HL-60 (cell line): ENCODE results near the gene THAP3.
"Not testable (repeated sequence)": the region's sequence is repeated elsewhere in the genome, so short reads cannot be mapped to it uniquely, and the experiment has no call there.

ENCODE experiments used
- DNase-seq, 2 experiments: peaks; one replicate each; pipeline ENCODE4 v3.0.0-alpha.2; 2010 to 2020; ENCODE audit warnings: low read depth in 1 of 2, low spot score in 1 of 2
- H3K27ac ChIP-seq: fragments of 250-450 bp; sonication (Bioruptor Pico); replicated peaks from 2 replicates; pipeline ENCODE4 v1.5.1; 2020; ENCODE audit warnings: mild to moderate bottlenecking, moderate library complexity
- H3K27me3 ChIP-seq: fragments of 250-450 bp; sonication (Bioruptor Pico); 2 replicates; pipeline ENCODE4 v1.5.1; 2021; ENCODE audit warnings: mild to moderate bottlenecking, moderate library complexity; ENCODE audit not compliant: insufficient read depth, poor library complexity, severe bottlenecking
- H3K4me3 ChIP-seq: replicated peaks from 2 replicates; pipeline ENCODE4 v1.5.1; 2011; ENCODE audit warnings: mild to moderate bottlenecking, control low read depth, low read length; ENCODE audit not compliant: insufficient read depth
- GABPA ChIP-seq: IDR thresholded peaks from 2 replicates; pipeline ENCODE4 v1.6.1; 2012; ENCODE audit warnings: low read depth
- POLR2AphosphoS5 ChIP-seq: IDR thresholded peaks from 2 replicates; pipeline ENCODE4 v1.6.1; 2012; ENCODE audit warnings: low read depth
- SPI1 ChIP-seq: IDR thresholded peaks from 2 replicates; pipeline ENCODE4 v1.6.1; 2012; ENCODE audit warnings: low read depth, mild to moderate bottlenecking, borderline replicate concordance
- TF ChIP-seq, protein P1 (sequence below): IDR thresholded peaks from one replicate; pipeline ENCODE4 v1.5.1; 2011; ENCODE audit warnings: low read length, control low read depth, inconsistent platforms; ENCODE audit not compliant: insufficient read depth
- TF ChIP-seq, protein P2 (sequence below): IDR thresholded peaks from 2 replicates; pipeline ENCODE4 v1.6.1; 2012; ENCODE audit warnings: low read depth; ENCODE audit not compliant: insufficient replicate concordance

The THAP3 gene

DNA sequence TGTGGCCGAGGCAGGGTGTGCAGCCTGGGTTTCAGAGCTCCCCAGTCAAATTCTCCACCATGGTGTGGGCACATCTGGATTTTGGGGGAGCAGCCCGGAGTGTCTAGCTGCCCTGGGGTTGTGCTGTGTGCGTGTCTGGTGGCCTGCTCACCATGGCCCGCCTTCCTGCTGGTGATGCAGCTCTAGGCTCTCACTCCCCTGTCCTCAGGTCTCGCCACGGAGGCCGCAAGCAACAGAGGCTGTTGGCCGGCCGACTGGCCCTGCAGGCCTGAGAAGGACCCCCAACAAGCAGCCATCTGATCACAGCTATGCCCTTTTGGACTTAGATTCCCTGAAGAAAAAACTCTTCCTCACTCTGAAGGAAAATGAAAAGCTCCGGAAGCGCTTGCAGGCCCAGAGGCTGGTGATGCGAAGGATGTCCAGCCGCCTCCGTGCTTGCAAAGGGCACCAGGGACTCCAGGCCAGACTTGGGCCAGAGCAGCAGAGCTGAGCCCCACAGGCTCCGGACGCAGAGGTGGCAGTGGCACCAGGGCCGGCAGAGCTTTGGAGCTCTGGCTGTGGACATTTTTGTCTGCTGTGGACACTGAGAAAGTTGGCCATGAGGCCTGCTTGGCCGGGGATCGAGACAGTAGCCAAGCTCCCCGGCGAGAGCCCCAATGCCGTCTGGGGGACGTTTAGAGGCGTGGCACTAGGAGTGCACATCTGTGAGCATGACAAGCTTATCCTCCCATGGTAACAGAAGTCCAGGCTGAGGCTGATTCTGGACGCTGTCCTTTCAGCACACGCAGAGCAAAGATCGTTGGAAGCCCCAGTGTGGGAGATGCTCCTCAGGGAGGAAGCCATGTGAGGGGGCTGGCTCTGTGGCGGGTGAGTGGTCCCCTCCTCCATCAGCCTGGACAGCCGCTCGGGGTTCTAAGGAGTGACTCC, 8.2 kb downstream of the THAP3 start:
- H3K27me3 ChIP-seq, result no peaks in the 10 kb centered on the region
- H3K4me3 ChIP-seq, result no peak overlapping the region
- DNase-seq, result no peak
- no peak overlapping the region for H3K27ac ChIP-seq
- TF ChIP-seq POLR2AphosphoS5, result peak; percentile 50; the same call in 1 of the 2 replicates
- TF ChIP-seq GABPA, result no peak

DNA sequence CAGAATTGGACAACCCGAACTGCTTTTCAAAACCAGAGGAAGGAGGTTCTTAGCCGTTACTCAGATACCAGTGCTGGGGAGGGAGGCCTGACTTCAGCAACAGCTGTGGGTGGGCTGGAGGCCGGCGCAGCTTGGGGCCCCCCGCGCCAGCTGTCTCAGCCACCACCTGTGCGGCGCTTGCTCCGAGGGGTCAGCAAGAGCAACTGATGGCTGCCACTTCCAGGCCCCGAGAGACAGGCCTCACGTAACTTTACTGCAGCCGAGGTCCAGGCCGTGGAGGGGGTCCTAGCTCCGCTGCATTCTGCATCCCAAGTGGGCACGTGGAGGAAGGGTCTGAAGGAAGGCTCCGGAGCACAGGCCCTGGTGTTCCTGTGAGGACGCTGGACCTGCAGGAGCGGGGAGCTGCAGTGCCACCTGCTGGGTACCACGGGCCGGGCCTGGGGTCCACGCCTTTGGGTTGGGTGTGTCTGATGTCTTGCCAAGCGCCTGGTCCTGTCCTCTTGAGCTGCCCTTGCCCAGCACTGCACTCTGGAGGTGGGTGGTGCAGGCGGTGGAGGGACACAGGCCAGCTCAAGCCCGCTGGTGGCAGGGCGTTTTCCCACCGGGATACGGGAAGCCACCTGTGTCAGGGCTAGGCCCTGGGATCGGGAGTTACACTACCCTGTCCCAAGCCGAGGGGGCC, 9.8 kb downstream of the THAP3 start:
- TF ChIP-seq, protein P1, sequence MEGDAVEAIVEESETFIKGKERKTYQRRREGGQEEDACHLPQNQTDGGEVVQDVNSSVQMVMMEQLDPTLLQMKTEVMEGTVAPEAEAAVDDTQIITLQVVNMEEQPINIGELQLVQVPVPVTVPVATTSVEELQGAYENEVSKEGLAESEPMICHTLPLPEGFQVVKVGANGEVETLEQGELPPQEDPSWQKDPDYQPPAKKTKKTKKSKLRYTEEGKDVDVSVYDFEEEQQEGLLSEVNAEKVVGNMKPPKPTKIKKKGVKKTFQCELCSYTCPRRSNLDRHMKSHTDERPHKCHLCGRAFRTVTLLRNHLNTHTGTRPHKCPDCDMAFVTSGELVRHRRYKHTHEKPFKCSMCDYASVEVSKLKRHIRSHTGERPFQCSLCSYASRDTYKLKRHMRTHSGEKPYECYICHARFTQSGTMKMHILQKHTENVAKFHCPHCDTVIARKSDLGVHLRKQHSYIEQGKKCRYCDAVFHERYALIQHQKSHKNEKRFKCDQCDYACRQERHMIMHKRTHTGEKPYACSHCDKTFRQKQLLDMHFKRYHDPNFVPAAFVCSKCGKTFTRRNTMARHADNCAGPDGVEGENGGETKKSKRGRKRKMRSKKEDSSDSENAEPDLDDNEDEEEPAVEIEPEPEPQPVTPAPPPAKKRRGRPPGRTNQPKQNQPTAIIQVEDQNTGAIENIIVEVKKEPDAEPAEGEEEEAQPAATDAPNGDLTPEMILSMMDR, result peak; percentile 1
- TF ChIP-seq POLR2AphosphoS5 (peak; percentile 26; the same call in 1 of the 2 replicates), GABPA (no peak)
- Histone ChIP-seq H3K4me3 (no peak overlapping the region), H3K27ac (no peak overlapping the region), H3K27me3 (no peaks in the 10 kb centered on the region)
- peak in 1 of 2 experiments; percentile 53 for DNase-seq

DNA sequence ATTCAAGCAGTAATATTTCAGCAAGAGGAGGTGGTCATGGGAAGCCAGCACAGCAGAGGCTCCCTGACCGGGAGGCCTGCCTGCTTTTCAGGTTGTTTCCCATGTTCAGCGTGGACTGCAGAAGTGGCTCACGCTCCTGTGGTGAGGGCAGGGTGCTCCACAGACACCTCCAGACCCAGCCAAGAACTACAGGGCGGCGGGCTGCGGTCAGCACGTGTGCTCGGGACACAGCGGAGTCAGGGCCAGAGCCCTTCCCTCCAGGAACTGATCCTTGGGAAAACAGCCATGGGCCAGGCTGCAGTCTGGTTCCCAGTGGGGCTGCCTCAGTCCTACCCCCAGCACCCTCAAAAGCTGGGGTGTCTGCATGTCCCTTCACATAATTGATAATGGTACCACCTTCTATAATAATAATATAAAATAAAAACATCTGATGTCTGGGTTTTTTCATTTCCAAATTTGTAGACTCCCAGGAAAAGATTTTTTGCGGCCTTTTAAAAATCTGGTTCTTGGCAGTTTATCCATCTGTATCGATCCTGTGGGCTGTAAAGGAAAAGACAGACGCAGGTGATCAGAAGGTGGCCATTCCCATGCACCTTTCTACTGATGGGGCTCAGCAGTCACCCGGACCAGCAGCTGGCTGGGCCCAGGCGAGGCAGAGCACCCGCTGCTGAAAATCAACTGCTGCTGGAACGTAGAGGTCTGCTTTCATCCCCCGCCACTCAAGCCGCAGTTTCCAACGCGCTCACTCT, 10.7 kb downstream of the THAP3 start:
- H3K27ac ChIP-seq, result no peak overlapping the region
- DNase-seq, result no peak
- no peaks in the 10 kb centered on the region for H3K27me3 ChIP-seq
- TF ChIP-seq SPI1 (no peak), POLR2AphosphoS5 (no peak; the same call in 1 of the 2 replicates), GABPA (no peak)
- TF ChIP-seq, protein P1, result no peak
- TF ChIP-seq, protein P2, sequence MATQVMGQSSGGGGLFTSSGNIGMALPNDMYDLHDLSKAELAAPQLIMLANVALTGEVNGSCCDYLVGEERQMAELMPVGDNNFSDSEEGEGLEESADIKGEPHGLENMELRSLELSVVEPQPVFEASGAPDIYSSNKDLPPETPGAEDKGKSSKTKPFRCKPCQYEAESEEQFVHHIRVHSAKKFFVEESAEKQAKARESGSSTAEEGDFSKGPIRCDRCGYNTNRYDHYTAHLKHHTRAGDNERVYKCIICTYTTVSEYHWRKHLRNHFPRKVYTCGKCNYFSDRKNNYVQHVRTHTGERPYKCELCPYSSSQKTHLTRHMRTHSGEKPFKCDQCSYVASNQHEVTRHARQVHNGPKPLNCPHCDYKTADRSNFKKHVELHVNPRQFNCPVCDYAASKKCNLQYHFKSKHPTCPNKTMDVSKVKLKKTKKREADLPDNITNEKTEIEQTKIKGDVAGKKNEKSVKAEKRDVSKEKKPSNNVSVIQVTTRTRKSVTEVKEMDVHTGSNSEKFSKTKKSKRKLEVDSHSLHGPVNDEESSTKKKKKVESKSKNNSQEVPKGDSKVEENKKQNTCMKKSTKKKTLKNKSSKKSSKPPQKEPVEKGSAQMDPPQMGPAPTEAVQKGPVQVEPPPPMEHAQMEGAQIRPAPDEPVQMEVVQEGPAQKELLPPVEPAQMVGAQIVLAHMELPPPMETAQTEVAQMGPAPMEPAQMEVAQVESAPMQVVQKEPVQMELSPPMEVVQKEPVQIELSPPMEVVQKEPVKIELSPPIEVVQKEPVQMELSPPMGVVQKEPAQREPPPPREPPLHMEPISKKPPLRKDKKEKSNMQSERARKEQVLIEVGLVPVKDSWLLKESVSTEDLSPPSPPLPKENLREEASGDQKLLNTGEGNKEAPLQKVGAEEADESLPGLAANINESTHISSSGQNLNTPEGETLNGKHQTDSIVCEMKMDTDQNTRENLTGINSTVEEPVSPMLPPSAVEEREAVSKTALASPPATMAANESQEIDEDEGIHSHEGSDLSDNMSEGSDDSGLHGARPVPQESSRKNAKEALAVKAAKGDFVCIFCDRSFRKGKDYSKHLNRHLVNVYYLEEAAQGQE, result no peak
- no peak overlapping the region for H3K4me3 ChIP-seq

DNA sequence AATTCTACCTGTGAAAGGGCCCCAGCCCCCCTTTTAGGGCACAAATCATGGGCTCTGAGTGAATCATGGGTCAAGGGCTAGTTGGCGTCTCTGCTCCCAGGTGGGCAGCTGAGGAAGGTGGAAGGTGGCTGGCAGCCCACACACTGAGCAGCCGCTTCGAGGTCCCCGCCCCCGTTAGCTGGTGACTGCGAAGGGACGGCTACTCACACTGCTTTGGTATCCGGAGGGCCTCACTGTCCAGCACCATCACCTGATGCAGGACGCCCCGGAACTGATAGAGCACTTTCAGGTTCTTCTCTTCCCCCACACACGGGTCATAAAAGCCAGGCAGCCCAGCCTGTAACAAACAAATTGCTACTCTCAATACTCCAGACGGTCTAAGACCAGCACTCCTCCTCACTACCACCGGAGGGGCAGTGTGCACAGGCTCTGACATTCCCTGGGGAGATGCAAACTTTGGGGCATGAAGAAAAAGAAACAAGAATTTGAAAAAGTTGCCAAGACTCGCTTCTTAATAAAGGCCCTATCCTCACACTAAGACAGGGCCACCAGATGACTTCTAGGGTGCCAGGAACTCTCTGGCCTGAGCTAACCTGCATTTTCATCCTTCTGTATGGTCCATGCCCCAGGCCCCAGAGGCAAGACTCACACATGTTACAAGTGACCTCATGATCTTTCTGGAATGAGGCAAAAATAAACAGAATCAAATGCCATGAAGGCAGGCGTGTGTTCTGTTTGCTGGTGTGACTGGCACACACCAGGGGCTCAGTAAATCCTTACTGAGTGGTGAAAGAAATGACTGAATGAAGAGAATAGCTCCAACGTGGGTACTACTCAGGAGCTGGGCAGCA, 11.5 kb downstream of the THAP3 start:
- TF ChIP-seq, protein P1, result no peak
- no peak for TF ChIP-seq GABPA
- TF ChIP-seq SPI1, result no peak
- TF ChIP-seq, protein P2, result no peak
- TF ChIP-seq POLR2AphosphoS5, result no peak
- Histone ChIP-seq H3K27ac (no peak overlapping the region), H3K27me3 (no peaks in the 10 kb centered on the region), H3K4me3 (no peak overlapping the region)
- DNase-seq, result no peak

DNA sequence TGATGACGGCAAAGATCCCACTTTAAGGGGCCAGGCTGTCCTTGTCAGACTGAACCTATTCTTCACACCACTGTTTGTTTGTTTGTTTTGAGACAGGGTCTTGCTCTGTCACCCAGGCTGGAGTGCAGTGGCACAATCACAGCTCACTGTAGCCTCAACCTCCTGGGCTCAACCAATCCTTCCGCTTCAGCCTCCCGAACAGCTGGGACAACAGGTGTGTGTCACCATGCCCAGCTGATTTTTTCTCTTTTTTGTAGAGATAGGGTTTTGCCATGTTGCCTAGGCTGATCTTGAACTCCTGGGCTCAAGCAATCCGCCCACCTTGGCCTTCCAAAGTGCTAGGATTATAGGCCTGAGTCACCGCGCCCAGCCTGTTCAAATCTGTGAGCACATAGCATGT, 12.1 kb downstream of the THAP3 start:
- not testable (repeated sequence) for H3K4me3 ChIP-seq, H3K27ac ChIP-seq, H3K27me3 ChIP-seq, DNase-seq
